Measurements from ENCODE around the gene PAH. TPM values are rescaled to one million over a fixed set of nuclear protein-coding genes. Genes with fewer than 3 reads are reported as not detected.

PAH gene
- total and polyA plus RNA-seq, 2 of the 13 experiments (the other 11 are each of a cell fraction or from before 2014, with no cell fraction given) = 192 to 451 TPM

GRCh38 chr12:102903337-102904007 lies 13.6 kb downstream of the PAH start (continued):
- TF ChIP-seq HNF1A (IDR thresholded peaks at IDR 0.05; ENCODE audit: low read depth) = no peak
- peak; percentile 15; the same call in 1 of the 2 replicates for TF ChIP-seq HNF1A (CRISPR knock-in tag; IDR thresholded peaks at IDR 0.05; ENCODE audit: borderline replicate concordance)
- TF ChIP-seq ZSCAN9 (CRISPR knock-in tag; IDR thresholded peaks at IDR 0.05; ENCODE audit: borderline replicate concordance) = no peak
- no peak for TF ChIP-seq CENPT (CRISPR knock-in tag; IDR thresholded peaks at IDR 0.05; ENCODE audit: low read depth)
- no peak for TF ChIP-seq ZNF326 (CRISPR knock-in tag; IDR thresholded peaks at IDR 0.05; ENCODE audit: borderline replicate concordance)
- TF ChIP-seq NBN (conservative IDR thresholded peaks at IDR 0.05) = no peak
- TF ChIP-seq ATF5 (CRISPR knock-in tag; IDR thresholded peaks at IDR 0.05; ENCODE audit: low read depth) = no peak
- TF ChIP-seq SAP130 (CRISPR knock-in tag; IDR thresholded peaks at IDR 0.05; ENCODE audit: low read depth) = peak; percentile 65; the same call in 1 of the 2 replicates
- TF ChIP-seq CBX2 (IDR thresholded peaks at IDR 0.05; ENCODE audit: low read depth, low read length) = no peak
- no peak for TF ChIP-seq CBX2 (CRISPR knock-in tag; IDR thresholded peaks at IDR 0.05; ENCODE audit: low read depth)
- TF ChIP-seq AHDC1 (CRISPR knock-in tag; IDR thresholded peaks at IDR 0.05; ENCODE audit: borderline replicate concordance) = no peak; the same call in 1 of the 2 replicates
- 0 out of 2 replicates have a peak, but pooled peaks have one; percentile 25 for TF ChIP-seq KLF11 (CRISPR knock-in tag; IDR thresholded peaks at IDR 0.05)
- TF ChIP-seq SKIL (CRISPR knock-in tag; IDR thresholded peaks at IDR 0.05; ENCODE audit: borderline replicate concordance) = peak; percentile 29; the same call in 1 of the 2 replicates
- TF ChIP-seq SOX5 (CRISPR knock-in tag; IDR thresholded peaks at IDR 0.05; ENCODE audit: borderline replicate concordance) = peak; percentile 66; the same call in 1 of the 2 replicates
- no peak for TF ChIP-seq PREB (CRISPR knock-in tag; IDR thresholded peaks at IDR 0.05)
- no peak for TF ChIP-seq ZNF788 (CRISPR knock-in tag; IDR thresholded peaks at IDR 0.05; ENCODE audit: borderline replicate concordance)

Measured in HepG2 (cell line).